ENCODE measurements around the gene CCDC57. TPM values are rescaled to one million over a fixed set of nuclear protein-coding genes. Genes with fewer than 3 reads are reported as not detected.

CCDC57 gene
- total and polyA plus RNA-seq, 2 of the 8 experiments (the other 6 are each of a cell fraction or from before 2014, with no cell fraction given): 8.4 to 12.9 TPM

- 0 out of 3 replicates have a peak, but pooled peaks of 1 of the 2 experiments have one; percentile 39 for TF ChIP-seq EP300 (IDR thresholded peaks at IDR 0.05; ENCODE audit: borderline replicate concordance in 1 of 2, low read depth in 2 of 2, low read length in 2 of 2)
- TF ChIP-seq MAX (IDR thresholded peaks at IDR 0.05): peak; percentile 90
- TF ChIP-seq ASH2L (IDR thresholded peaks at IDR 0.05; ENCODE audit: low read length): no peak
- peak; percentile 56 for TF ChIP-seq E2F6 (IDR thresholded peaks at IDR 0.05)
- TF ChIP-seq SP1 (IDR thresholded peaks at IDR 0.05; ENCODE audit: low read depth, low read length): peak; percentile 56; the same call in 1 of the 2 replicates
- TF ChIP-seq POLR2A (IDR thresholded peaks at IDR 0.05; ENCODE audit: control extremely low read depth in 1 of 2, low read depth in 2 of 2, low read length in 2 of 2): peak in 1 of 2 experiments; percentile 65; a peak in 1 of 3 replicates
- TF ChIP-seq SIX5 (IDR thresholded peaks at IDR 0.05; ENCODE audit: low read depth, low read length): no peak
- peak; percentile 45 for TF ChIP-seq TAF7 (optimal IDR thresholded peaks at IDR 0.05; ENCODE audit: borderline replicate concordance, low read depth, low read length)
- TF ChIP-seq PHF8 (conservative IDR thresholded peaks at IDR 0.05; ENCODE audit: low read depth, low read length): no peak
- peak; percentile 62; the same call in 1 of the 2 replicates for TF ChIP-seq GABPA (IDR thresholded peaks at IDR 0.05; ENCODE audit: borderline replicate concordance, insufficient read depth, low read length)
- 0 out of 2 replicates have a peak, but pooled peaks have one; percentile 62 for TF ChIP-seq RXRA (IDR thresholded peaks at IDR 0.05; ENCODE audit: insufficient read depth, low read depth, low read length)
- 0 out of 2 replicates have a peak, but pooled peaks have one; percentile 48 for TF ChIP-seq POLR2AphosphoS5 (IDR thresholded peaks at IDR 0.05; ENCODE audit: low read depth, low read length)
- TF ChIP-seq BRCA1 (IDR thresholded peaks at IDR 0.05; ENCODE audit: low read depth, low read length): no peak
- TF ChIP-seq CHD2 (IDR thresholded peaks at IDR 0.05; ENCODE audit: low read length): no peak; the same call in 1 of the 2 replicates
- no peak for TF ChIP-seq KDM5A (IDR thresholded peaks at IDR 0.05; ENCODE audit: low read length)
- 0 out of 2 replicates have a peak, but pooled peaks have one; percentile 0 for TF ChIP-seq BACH1 (IDR thresholded peaks at IDR 0.05; ENCODE audit: low read length)
- TF ChIP-seq CBX5 (IDR thresholded peaks at IDR 0.05; ENCODE audit: low read depth, low read length): no peak
- no peak for TF ChIP-seq MAFK (IDR thresholded peaks at IDR 0.05; ENCODE audit: low read depth, low read length)
- TF ChIP-seq USF2 (IDR thresholded peaks at IDR 0.05; ENCODE audit: low read length): no peak
- TF ChIP-seq SAP30 (IDR thresholded peaks at IDR 0.05; ENCODE audit: insufficient read depth, insufficient replicate concordance, low read length): peak; percentile 27
These were observed 108.8 kb downstream of the CCDC57 start (continued) for GRCh38 chr17:82103553-82104451.
